Thyroid gland (tissue), 4 donors: ENCODE measurements around the gene CD209. TPM values are rescaled to one million over a fixed set of nuclear protein-coding genes. Genes with fewer than 3 reads are reported as not detected.
"Not testable (repeated sequence)": the region's sequence is repeated elsewhere in the genome, so short reads cannot be mapped to it uniquely, and the experiment has no call there.

Experiments used
- DNase-seq, 2 donors: peaks; one replicate each; pipeline ENCODE4 v3.0.0-alpha.2; 2019
- H3K27ac ChIP-seq, 3 donors: fragments of 200-600 bp; sonication (generic); 1 replicate in 2 of 3; 2 replicates in 1 of 3; pipeline ENCODE4 v1.5.1; 2016 to 2019; ENCODE audit warnings: mild to moderate bottlenecking in 1 of 3, moderate library complexity in 1 of 3
- H3K27me3 ChIP-seq: fragments of 200-600 bp; sonication (generic); one replicate; pipeline ENCODE4 v1.5.1; 2019
- H3K36me3 ChIP-seq, 2 donors: fragments of 200-600 bp; sonication (generic); one replicate each; pipeline ENCODE4 v1.5.1; 2016 to 2019
- H3K4me1 ChIP-seq, 2 donors: fragments of 200-600 bp; sonication (generic); one replicate each; pipeline ENCODE4 v1.5.1; 2017 to 2019
- H3K4me3 ChIP-seq, 3 donors: fragments of 200-600 bp; sonication (generic); replicated peaks in 1 of 3; 1 replicate in 2 of 3; 2 replicates in 1 of 3; pipeline ENCODE4 v1.5.1; 2016; ENCODE audit warnings: mild to moderate bottlenecking in 1 of 3
- H3K9me3 ChIP-seq: fragments of 200-600 bp; sonication (generic); one replicate; pipeline ENCODE4 v1.5.1; 2017
- POLR2A ChIP-seq, 2 donors: fragments of 450-650 bp; IDR thresholded peaks; one replicate each; pipeline ENCODE4 v1.6.1; 2017; ENCODE audit warnings: antibody characterized with exemption in 2 of 2, mild to moderate bottlenecking in 2 of 2, moderate library complexity in 1 of 2
- WGBS, 2 donors: methylation state at CpG; one replicate each; pipeline ENCODE4 v1.1.5; 2017; 5-methylcytosine and 5-hydroxymethylcytosine counted together
- intact Hi-C: fragments of 100-400 bp; cut with DNase I; formaldehyde crosslinking; loops from one replicate; pipeline ENCODE4 v1.15.1; 2023
- total RNA-seq, 4 donors: library from RNA; depleted of rRNA; stranded (reverse); fragments of >200 nt; gene quantifications; one replicate each; pipeline ENCODE4 v1.2.3, GENCODE V29; 2016
- TF ChIP-seq, protein P1 (sequence below), 6 experiments: fragments of 200-600 bp in 3 of 6; fragments of 450-650 bp in 3 of 6; sonication (generic) in 3 of 6; IDR thresholded peaks; one replicate each; pipeline ENCODE4 v1.5.1; 2016 to 2019; ENCODE audit warnings: antibody characterized with exemption in 6 of 6, mild to moderate bottlenecking in 2 of 6, inconsistent platforms in 1 of 6, moderate library complexity in 1 of 6

The CD209 gene
- total RNA-seq, 4 donors from 2014 or later, result 1.5 to 6.4 (median 3.3) TPM

DNA sequence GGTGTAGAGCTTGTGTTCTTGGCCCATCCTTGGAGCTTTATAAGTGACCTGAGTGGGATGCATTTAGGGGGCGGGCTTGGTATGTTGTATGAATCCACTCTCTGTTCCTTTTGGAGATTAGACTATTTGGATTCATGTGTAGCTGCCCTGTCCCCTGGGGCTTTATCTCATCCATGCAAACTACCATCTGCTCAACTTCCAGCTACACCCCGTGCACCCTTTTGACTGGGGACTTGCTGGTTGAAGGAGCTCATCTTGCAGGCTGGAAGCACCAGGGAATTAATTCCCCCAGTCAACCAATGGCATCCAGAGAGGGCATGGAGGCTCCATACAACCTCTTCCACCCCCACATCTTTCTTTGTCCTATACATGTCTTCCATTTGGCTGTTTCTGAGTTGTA, 21.8 kb upstream of the CD209 start:
- no peak for DNase-seq
- Histone ChIP-seq H3K27ac (no peak overlapping the region), H3K27me3 (no peaks in the 10 kb centered on the region), H3K9me3 (no peaks in the 10 kb centered on the region), H3K4me1 (no peaks in the 10 kb centered on the region), H3K4me3 (no peak overlapping the region), H3K36me3 (no peaks in the 10 kb centered on the region)
- no peak for TF ChIP-seq POLR2A (IDR thresholded peaks at IDR 0.05)
- TF ChIP-seq, protein P1, sequence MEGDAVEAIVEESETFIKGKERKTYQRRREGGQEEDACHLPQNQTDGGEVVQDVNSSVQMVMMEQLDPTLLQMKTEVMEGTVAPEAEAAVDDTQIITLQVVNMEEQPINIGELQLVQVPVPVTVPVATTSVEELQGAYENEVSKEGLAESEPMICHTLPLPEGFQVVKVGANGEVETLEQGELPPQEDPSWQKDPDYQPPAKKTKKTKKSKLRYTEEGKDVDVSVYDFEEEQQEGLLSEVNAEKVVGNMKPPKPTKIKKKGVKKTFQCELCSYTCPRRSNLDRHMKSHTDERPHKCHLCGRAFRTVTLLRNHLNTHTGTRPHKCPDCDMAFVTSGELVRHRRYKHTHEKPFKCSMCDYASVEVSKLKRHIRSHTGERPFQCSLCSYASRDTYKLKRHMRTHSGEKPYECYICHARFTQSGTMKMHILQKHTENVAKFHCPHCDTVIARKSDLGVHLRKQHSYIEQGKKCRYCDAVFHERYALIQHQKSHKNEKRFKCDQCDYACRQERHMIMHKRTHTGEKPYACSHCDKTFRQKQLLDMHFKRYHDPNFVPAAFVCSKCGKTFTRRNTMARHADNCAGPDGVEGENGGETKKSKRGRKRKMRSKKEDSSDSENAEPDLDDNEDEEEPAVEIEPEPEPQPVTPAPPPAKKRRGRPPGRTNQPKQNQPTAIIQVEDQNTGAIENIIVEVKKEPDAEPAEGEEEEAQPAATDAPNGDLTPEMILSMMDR (IDR thresholded peaks at IDR 0.05), result no peak
- WGBS, 2 donors, result 78 to 85% methylated on average over 2 of the region's 2 CpGs
- intact Hi-C loops, result no loop called here

DNA sequence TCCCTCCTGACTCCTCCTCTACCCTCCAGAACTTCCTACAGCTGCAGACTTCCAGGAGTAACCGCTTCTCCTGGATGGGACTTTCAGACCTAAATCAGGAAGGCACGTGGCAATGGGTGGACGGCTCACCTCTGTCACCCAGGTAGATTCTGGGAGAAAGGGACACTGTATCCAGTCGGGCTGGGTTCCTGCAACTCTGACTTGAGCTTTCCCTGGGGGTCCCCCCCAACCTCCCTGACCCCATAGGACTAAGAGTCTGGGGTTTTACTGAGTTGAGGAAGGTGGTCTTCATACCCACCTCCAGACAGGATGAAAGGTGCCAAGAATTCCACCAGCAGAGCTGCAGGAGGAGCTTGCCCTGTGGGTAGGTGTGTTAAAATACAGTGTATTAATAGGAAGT, 20.2 kb upstream of the CD209 start:
- 84 to 92% methylated on average over 4 of the region's 4 CpGs for WGBS, 2 donors
- Histone ChIP-seq H3K27me3 (no peaks in the 10 kb centered on the region), H3K4me3 (no peak overlapping the region), H3K9me3 (no peaks in the 10 kb centered on the region), H3K36me3 (no peaks in the 10 kb centered on the region), H3K27ac (no peak overlapping the region), H3K4me1 (no peaks in the 10 kb centered on the region)
- no peak for DNase-seq
- no peak for TF ChIP-seq POLR2A (IDR thresholded peaks at IDR 0.05)
- TF ChIP-seq, protein P1 (IDR thresholded peaks at IDR 0.05), result no peak
- intact Hi-C loops, result no loop called here

DNA sequence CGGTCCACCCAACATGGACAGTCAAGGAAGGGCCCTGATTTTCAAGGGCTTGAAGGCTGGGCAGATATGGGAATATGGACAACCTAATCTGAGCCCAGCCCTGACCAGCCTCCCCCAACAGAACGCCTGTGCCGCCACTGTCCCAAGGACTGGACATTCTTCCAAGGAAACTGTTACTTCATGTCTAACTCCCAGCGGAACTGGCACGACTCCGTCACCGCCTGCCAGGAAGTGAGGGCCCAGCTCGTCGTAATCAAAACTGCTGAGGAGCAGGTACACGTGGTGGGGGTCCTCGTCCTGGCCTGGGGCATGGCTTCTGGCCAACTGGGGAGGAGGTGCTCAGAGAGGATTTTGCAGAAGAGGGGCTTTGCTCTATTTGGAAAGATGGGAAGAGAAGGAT, 19.2 kb upstream of the CD209 start:
- no peaks in the 10 kb centered on the region for H3K4me1 ChIP-seq
- TF ChIP-seq, protein P1 (IDR thresholded peaks at IDR 0.05), result no peak
- TF ChIP-seq POLR2A (IDR thresholded peaks at IDR 0.05), result no peak
- no peaks in the 10 kb centered on the region for H3K9me3 ChIP-seq
- 46 to 69% methylated on average over 9 to 11 of the region's 11 CpGs for WGBS, 2 donors
- H3K27ac ChIP-seq, result no peak overlapping the region
- no peak for DNase-seq
- H3K27me3 ChIP-seq, result no peaks in the 10 kb centered on the region
- H3K4me3 ChIP-seq, result no peak overlapping the region
- H3K36me3 ChIP-seq, result no peaks in the 10 kb centered on the region
- intact Hi-C loops, result no loop called here

DNA sequence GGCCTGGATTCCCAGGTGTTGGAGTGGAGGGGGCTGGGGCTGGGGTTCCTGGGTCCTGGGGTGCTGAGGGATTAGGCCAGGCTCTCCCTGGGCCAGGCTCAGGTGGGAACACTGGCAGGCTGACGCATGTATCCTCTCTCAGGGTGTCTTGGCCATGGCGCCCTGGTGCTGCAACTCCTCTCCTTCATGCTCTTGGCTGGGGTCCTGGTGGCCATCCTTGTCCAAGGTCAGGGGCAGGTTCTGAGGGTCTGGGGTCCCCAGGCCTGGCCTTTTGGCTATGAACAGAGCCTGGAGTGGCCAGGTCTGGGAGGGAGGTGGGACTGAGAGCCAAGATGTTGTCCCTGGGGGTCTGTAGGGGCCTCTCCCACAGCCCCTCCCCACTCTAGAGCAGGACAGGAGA, 17.7 kb upstream of the CD209 start:
- WGBS, 2 donors, result 86% methylated on average over 2 of the region's 2 CpGs; no CpG with 5 or more reads in 1 of the 2 donors
- H3K4me1 ChIP-seq, H3K27ac ChIP-seq, H3K4me3 ChIP-seq, intact Hi-C loops, H3K9me3 ChIP-seq, DNase-seq, H3K27me3 ChIP-seq, H3K36me3 ChIP-seq: not testable (repeated sequence)

DNA sequence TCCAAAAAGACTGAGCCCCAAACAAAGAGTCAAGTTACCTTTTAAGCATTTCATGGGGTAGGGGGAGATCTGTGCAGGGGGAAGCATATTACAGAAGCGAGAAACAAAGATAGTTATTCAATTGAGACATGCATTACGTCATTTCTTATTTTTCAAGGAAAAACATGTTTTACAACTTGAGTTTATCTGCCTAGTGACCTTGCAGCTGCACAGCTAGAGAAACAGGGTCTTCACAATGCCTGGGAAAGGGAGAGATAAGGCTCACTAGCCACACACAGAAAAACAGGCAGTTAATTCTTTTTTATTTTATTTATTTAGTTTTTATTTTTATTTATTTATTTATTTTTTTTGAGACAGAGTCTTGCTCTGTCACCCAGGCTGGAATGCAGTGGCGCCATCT, 16.8 kb upstream of the CD209 start:
- intact Hi-C loops, H3K27me3 ChIP-seq, H3K4me1 ChIP-seq, H3K4me3 ChIP-seq, H3K27ac ChIP-seq, H3K9me3 ChIP-seq, H3K36me3 ChIP-seq, DNase-seq: not testable (repeated sequence)
- WGBS, 2 donors, result 63 to 74% methylated on average over 3 of the region's 3 CpGs

DNA sequence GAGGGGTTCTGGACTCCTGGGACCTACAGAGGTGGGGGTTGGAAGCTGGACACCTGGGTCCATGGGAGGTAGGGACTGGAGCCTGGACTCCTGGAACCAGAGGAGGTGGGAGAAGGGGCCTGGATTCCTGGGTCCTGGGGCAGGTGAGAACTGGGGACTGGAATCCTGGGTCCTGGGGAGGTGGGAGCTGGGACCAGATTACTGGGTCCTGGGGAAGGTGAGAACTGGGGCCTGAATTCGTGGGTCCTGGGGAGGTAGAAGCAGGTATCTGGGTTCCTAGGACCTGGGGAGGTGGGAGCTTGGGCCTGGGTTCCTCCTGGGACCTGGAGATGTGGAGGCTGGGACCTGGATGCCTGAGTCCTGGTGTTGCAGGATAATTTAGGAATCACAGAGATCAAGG, 16.4 kb upstream of the CD209 start:
- Histone ChIP-seq H3K27me3 (no peaks in the 10 kb centered on the region), H3K4me1 (no peaks in the 10 kb centered on the region), H3K36me3 (no peaks in the 10 kb centered on the region), H3K4me3 (no peak overlapping the region), H3K9me3 (no peaks in the 10 kb centered on the region), H3K27ac (no peak overlapping the region)
- intact Hi-C loops, result no loop called here
- TF ChIP-seq POLR2A (IDR thresholded peaks at IDR 0.05), result no peak
- TF ChIP-seq, protein P1 (IDR thresholded peaks at IDR 0.05), result no peak
- DNase-seq, result no peak
- WGBS, 2 donors, result 22 to 25% methylated on average over 1 of the region's 1 CpG
